ENCODE results near the gene EPHA8. TPM values are rescaled to one million over a fixed set of nuclear protein-coding genes. Genes with fewer than 3 reads are reported as not detected.

The EPHA8 gene
- total RNA-seq, 1 experiment from 2014 or later = not detected

DNA sequence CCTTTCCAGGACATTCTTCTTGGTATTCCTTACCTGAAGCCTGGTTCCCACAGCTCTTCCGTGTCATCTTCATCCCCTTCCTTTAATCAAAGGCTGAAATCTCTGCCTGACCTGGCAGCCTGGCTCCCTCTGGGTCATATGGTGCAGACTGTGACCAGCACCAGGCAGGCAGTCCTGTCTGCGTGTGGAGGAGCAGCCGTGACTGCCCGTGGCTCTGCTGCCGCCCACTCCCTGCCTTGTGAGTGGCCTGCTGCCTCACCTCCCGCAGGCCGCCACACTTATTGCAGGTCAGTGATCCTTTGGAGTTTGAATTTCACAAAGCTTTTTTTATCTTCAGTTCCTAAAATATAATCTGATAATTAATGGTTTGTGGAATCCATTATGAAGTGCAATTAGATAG, 36.2 kb upstream of the EPHA8 start:
- no peaks in the 10 kb centered on the region for H3K79me2 ChIP-seq (ENCODE audit: low read depth)
- no peaks in the 10 kb centered on the region for H3K36me3 ChIP-seq (ENCODE audit: low read depth)
- no peaks in the 10 kb centered on the region for H3K4me1 ChIP-seq (replicated peaks; ENCODE audit: insufficient read depth)
- no TSS peak for BruUV-seq (replicated peaks)
- ChIA-PET CTCF (no interaction called here), POLR2A (ENCODE audit: unreplicated experiment) (no interaction called here)
- H3K9me2 ChIP-seq (ENCODE audit: insufficient read depth) = no peaks in the 10 kb centered on the region
- DNase-seq = no peak
- H3K4me2 ChIP-seq = no peak overlapping the region
- H3K27me3 ChIP-seq (ENCODE audit: insufficient read depth, low read depth) = no peaks in the 10 kb centered on the region
- no peaks in the 10 kb centered on the region for H3K9me3 ChIP-seq (ENCODE audit: insufficient read depth, low read depth)
- no peaks in the 10 kb centered on the region for H4K20me1 ChIP-seq (ENCODE audit: insufficient read depth)
- no peak overlapping the region for H2AFZ ChIP-seq
- H3K4me3 ChIP-seq = no peak overlapping the region
- TF ChIP-seq CTCF (conservative IDR thresholded peaks at IDR 0.05) (no peak), EZH2 (IDR thresholded peaks at IDR 0.05; ENCODE audit: low read depth) (no peak)
- H3F3A ChIP-seq (ENCODE audit: insufficient read depth, low read depth) = no peaks in the 10 kb centered on the region
- H3K27ac ChIP-seq = no peak overlapping the region
- intact Hi-C loops (cut with micrococcal nuclease; ENCODE audit: unreplicated experiment) = no loop called here

GRCh38 chr1:22527555-22528296, 35.6 kb upstream of the EPHA8 start:
- Histone ChIP-seq H3K27me3 (ENCODE audit: insufficient read depth, low read depth) (no peaks in the 10 kb centered on the region), H2AFZ (no peak overlapping the region), H3K9me2 (ENCODE audit: insufficient read depth) (no peaks in the 10 kb centered on the region), H4K20me1 (ENCODE audit: insufficient read depth) (no peaks in the 10 kb centered on the region), H3K4me1 (replicated peaks; ENCODE audit: insufficient read depth) (no peaks in the 10 kb centered on the region), H3K4me2 (no peak overlapping the region), H3K36me3 (ENCODE audit: low read depth) (no peaks in the 10 kb centered on the region), H3K4me3 (no peak overlapping the region), H3K9me3 (ENCODE audit: insufficient read depth, low read depth) (no peaks in the 10 kb centered on the region), H3F3A (ENCODE audit: insufficient read depth, low read depth) (no peaks in the 10 kb centered on the region), H3K79me2 (ENCODE audit: low read depth) (no peaks in the 10 kb centered on the region), H3K27ac (no peak overlapping the region)
- ChIA-PET CTCF (no interaction called here), POLR2A (ENCODE audit: unreplicated experiment) (no interaction called here)
- intact Hi-C loops (cut with micrococcal nuclease; ENCODE audit: unreplicated experiment) = no loop called here
- TF ChIP-seq CTCF (conservative IDR thresholded peaks at IDR 0.05) = no peak
- no peak for TF ChIP-seq EZH2 (IDR thresholded peaks at IDR 0.05; ENCODE audit: low read depth)
- DNase-seq = no peak
- no TSS peak for BruUV-seq (replicated peaks)

- Histone ChIP-seq H2AFZ (no peak overlapping the region), H3K4me2 (no peak overlapping the region), H3K4me1 (replicated peaks; ENCODE audit: insufficient read depth) (no peaks in the 10 kb centered on the region), H3F3A (ENCODE audit: insufficient read depth, low read depth) (no peaks in the 10 kb centered on the region), H3K79me2 (ENCODE audit: low read depth) (no peaks in the 10 kb centered on the region), H3K4me3 (no peak overlapping the region), H3K27ac (no peak overlapping the region), H4K20me1 (ENCODE audit: insufficient read depth) (no peaks in the 10 kb centered on the region), H3K36me3 (ENCODE audit: low read depth) (no peaks in the 10 kb centered on the region), H3K9me3 (ENCODE audit: insufficient read depth, low read depth) (no peaks in the 10 kb centered on the region), H3K9me2 (ENCODE audit: insufficient read depth) (no peaks in the 10 kb centered on the region), H3K27me3 (ENCODE audit: insufficient read depth, low read depth) (no peaks in the 10 kb centered on the region)
- ChIA-PET POLR2A (ENCODE audit: unreplicated experiment) (no interaction called here), CTCF (interaction anchor here (0.7 kb wide), 1 partner anchor 556 kb away, joined by 5 read pairs; no protein-coding TSS in a partner anchor)
- intact Hi-C loops (cut with micrococcal nuclease; ENCODE audit: unreplicated experiment) = no loop called here
- TF ChIP-seq CTCF (conservative IDR thresholded peaks at IDR 0.05) (no peak), EZH2 (IDR thresholded peaks at IDR 0.05; ENCODE audit: low read depth) (no peak)
- DNase-seq = no peak
- TSS peak; percentile 23 for BruUV-seq (replicated peaks)
These were observed 34.8 kb upstream of the EPHA8 start for GRCh38 chr1:22528451-22528850.
